OCI-LY7 (cell line): ENCODE results near the gene TMEM167B. TPM values are rescaled to one million over a fixed set of nuclear protein-coding genes. Genes with fewer than 3 reads are reported as not detected.
A peak's percentile ranks its signal among the peaks of the same experiment; 100 is the strongest.

Experiments used
- BruUV-seq: library from RNA; stranded (reverse); fragments of 400-500 nt; replicated peaks from 2 replicates; lab custom pipeline; 2021; lab: Mats Ljungman, UMichigan
- CTCF ChIA-PET: fragments of 300-600 bp; sonication (Branson Sonifier 250); formaldehyde crosslinking; loops from one replicate; lab custom pipeline; 2022; ENCODE audit warnings: antibody characterized with exemption; ENCODE audit not compliant: unreplicated experiment; lab: Charles Lee
- POLR2A ChIA-PET: fragments of 300-600 bp; sonication (Branson Sonifier 250); formaldehyde crosslinking; loops from one replicate; lab custom pipeline; 2022; ENCODE audit warnings: antibody characterized with exemption; lab: Charles Lee
- DNase-seq: peaks from one replicate; pipeline ENCODE4 v3.0.0-alpha.2; 2015; ENCODE audit warnings: low spot score
- H2AFZ ChIP-seq: fragments of 200-600 bp; sonication (generic), shearing (Covaris generic); 2 replicates; pipeline ENCODE4 v1.6.1; 2014; ENCODE audit warnings: mild to moderate bottlenecking, antibody characterized with exemption, low read length, moderate library complexity
- H3K27ac ChIP-seq: fragments of 200-600 bp; sonication (generic); 2 replicates; pipeline ENCODE4 v1.5.1; 2014; ENCODE audit warnings: mixed run types, low read depth, mild to moderate bottlenecking, moderate library complexity, low read length, inconsistent platforms; ENCODE audit not compliant: poor library complexity, severe bottlenecking
- H3K36me3 ChIP-seq: fragments of 200-600 bp; sonication (generic); 2 replicates; pipeline ENCODE4 v1.6.1; 2014; ENCODE audit warnings: mild to moderate bottlenecking, antibody characterized with exemption, low read length, moderate library complexity, mixed read lengths; ENCODE audit not compliant: insufficient read depth
- H3K4me1 ChIP-seq: fragments of 200-600 bp; sonication (generic); 2 replicates; pipeline ENCODE4 v1.5.1; 2014; ENCODE audit warnings: mild to moderate bottlenecking, low read length; ENCODE audit not compliant: insufficient read depth, poor library complexity, severe bottlenecking
- H3K4me2 ChIP-seq: fragments of 200-600 bp; sonication (generic); 2 replicates; pipeline ENCODE4 v1.6.1; 2014; ENCODE audit warnings: mild to moderate bottlenecking, low read length
- H3K4me3 ChIP-seq: fragments of 200-600 bp; sonication (generic); 2 replicates; pipeline ENCODE4 v1.5.1; 2014; ENCODE audit warnings: mild to moderate bottlenecking, low read depth, low read length; ENCODE audit not compliant: poor library complexity, severe bottlenecking
- H3K79me2 ChIP-seq: fragments of 200-600 bp; sonication (generic); 2 replicates; pipeline ENCODE4 v1.6.1; 2016; ENCODE audit warnings: low read depth, mild to moderate bottlenecking, low read length, moderate library complexity, mixed read lengths; ENCODE audit not compliant: insufficient read depth
- H3K9me2 ChIP-seq: fragments of 200-600 bp; sonication (generic); 2 replicates; pipeline ENCODE4 v1.6.1; 2016; ENCODE audit warnings: mild to moderate bottlenecking, low read length, mixed read lengths; ENCODE audit not compliant: insufficient read depth
- H3K9me3 ChIP-seq: fragments of 200-600 bp; sonication (generic); 2 replicates; pipeline ENCODE4 v1.6.1; 2014; ENCODE audit warnings: mild to moderate bottlenecking, mixed run types, low read length, mixed read lengths
- H4K20me1 ChIP-seq: fragments of 200-600 bp; sonication (generic); 2 replicates; pipeline ENCODE4 v1.6.1; 2014; ENCODE audit warnings: mild to moderate bottlenecking, antibody characterized with exemption, low read length, moderate library complexity, mixed read lengths; ENCODE audit not compliant: insufficient read depth
- CTCF ChIP-seq: fragments of 200-600 bp; sonication (generic); conservative IDR thresholded peaks from 2 replicates; pipeline ENCODE4 v1.5.1; 2014; ENCODE audit warnings: mild to moderate bottlenecking, antibody characterized with exemption, low read length, moderate library complexity, mixed read lengths
- EZH2phosphoT487 ChIP-seq: fragments of 200-600 bp; sonication (generic); IDR thresholded peaks from 2 replicates; pipeline ENCODE4 v1.6.1; 2018; ENCODE audit warnings: low read depth, borderline replicate concordance, mild to moderate bottlenecking, mixed run types, antibody characterized with exemption, low read length, moderate library complexity, mixed read lengths
- intact Hi-C: fragments of 100-400 bp; cut with micrococcal nuclease; formaldehyde crosslinking; loops from one replicate; pipeline ENCODE4 v1.10.0; 2022; ENCODE audit not compliant: unreplicated experiment
- total RNA-seq, 2 experiments: library from RNA; depleted of rRNA in 1 of 2; stranded (reverse); fragments of >200 nt in 1 of 2; shearing (Covaris generic) in 1 of 2; gene quantifications; 2 replicates each; pipeline ENCODE4 v1.2.3, GENCODE V29; 2014 to 2022

Gene TMEM167B
- total RNA-seq, 2 experiments from 2014 or later = 12.3 to 21.2 TPM

- DNase-seq = peak; percentile 98
- Histone ChIP-seq H3K79me2 (peaks cover 31% of the 10 kb centered on the region), H2AFZ (peak within 1 kb of the TSS; percentile 96), H3K27ac (peak within 1 kb of the TSS; percentile 65), H3K4me3 (peak within 1 kb of the TSS; percentile 82), H3K36me3 (peaks cover 4% of the 10 kb centered on the region; the same call in 1 of the 2 replicates), H3K9me2 (no peaks in the 10 kb centered on the region), H4K20me1 (no peaks in the 10 kb centered on the region), H3K9me3 (no peaks in the 10 kb centered on the region), H3K4me2 (peak within 1 kb of the TSS; percentile 96), H3K4me1 (peaks cover 15% of the 10 kb centered on the region)
- ChIA-PET POLR2A (interaction anchor here (1.0 to 1.9 kb wide), 6 partner anchors 21 to 79 kb away, joined by 4 to 10 read pairs (median 6); partner anchors contain the start of genes CLCC1 and TAF13), CTCF (interaction anchor here (0.6 kb wide), 1 partner anchor 145 kb away, joined by 5 read pairs; no protein-coding TSS in a partner anchor)
- TF ChIP-seq EZH2phosphoT487 (no peak), CTCF (0 out of 2 replicates have a peak, but pooled peaks have one; percentile 6)
- intact Hi-C loops = loop anchor here (1.0 to 2.0 kb wide), 4 partner anchors 17 to 349 kb away; partner anchors contain the start of genes CLCC1, PRPF38B and TMEM167B
- no TSS peak for BruUV-seq
Observed at GRCh38 chr1:109041621-109042468, 48.7 kb upstream of the TMEM167B start, which contains the start of gene WDR47. WDR47 (minus strand) TSS chr1:109042102; CDS start chr1:109023512, 18,590 bp downstream.

- DNase-seq = no peak
- TF ChIP-seq CTCF = no peak
- intact Hi-C loops = no loop called here
- no peak overlapping the region for H2AFZ ChIP-seq
- H3K9me3 ChIP-seq = no peaks in the 10 kb centered on the region
- no TSS peak for BruUV-seq
- no peaks in the 10 kb centered on the region for H3K36me3 ChIP-seq
- H3K27ac ChIP-seq = no peak overlapping the region
- ChIA-PET POLR2A (no interaction called here), CTCF (no interaction called here)
- H3K4me2 ChIP-seq = no peak overlapping the region
- H4K20me1 ChIP-seq = no peaks in the 10 kb centered on the region
- H3K79me2 ChIP-seq = peaks cover 7% of the 10 kb centered on the region
- no peaks in the 10 kb centered on the region for H3K9me2 ChIP-seq
- no peak overlapping the region for H3K4me3 ChIP-seq
- peaks cover 5% of the 10 kb centered on the region for H3K4me1 ChIP-seq
Observed at GRCh38 chr1:109045595-109045994, 45.0 kb upstream of the TMEM167B start.
